Measurements from ENCODE around the gene ERGIC1. TPM values are rescaled to one million over a fixed set of nuclear protein-coding genes. Genes with fewer than 3 reads are reported as not detected.

ERGIC1 gene
- total and polyA plus RNA-seq, 3 donors from 2014 or later: 89.8 to 100.0 (median 94.1) TPM

DNA sequence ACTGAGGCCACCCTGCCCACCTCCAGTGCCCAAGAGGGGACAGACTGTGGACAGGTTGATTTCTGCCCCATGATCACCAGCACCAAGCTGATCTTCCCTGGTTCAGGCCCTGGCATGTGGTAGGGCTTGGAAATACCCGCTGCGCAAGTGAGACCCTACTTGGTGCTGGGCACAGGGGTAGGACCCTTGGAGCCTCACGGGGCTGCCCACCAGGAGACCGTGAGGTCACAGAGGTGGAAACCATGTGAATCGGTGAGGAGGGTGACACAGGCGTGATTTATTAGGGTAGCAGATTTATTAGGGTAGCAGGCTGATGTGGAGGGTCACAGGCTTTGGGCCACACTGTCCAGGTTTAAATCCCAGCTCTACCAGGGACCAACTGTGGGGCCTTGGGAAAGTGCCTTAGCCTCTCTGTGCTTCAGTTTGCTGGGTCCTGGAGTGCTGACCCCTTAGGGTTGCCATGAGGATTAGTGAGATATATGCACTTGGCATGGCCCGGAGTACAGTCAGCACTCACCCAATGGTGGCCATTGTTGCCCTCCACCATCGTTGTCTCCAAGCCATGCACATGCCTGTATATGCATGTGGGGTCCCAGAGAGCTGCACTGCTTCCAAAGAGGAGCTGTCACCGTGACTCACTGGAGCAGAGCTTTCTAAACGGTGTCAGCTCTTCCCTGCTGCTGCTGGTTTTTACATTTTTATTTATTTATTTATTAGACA is 42.2 kb upstream of the ERGIC1 start:
- 92 to 96% methylated on average over 8 to 10 of the region's 10 CpGs for WGBS, 2 donors
- H3K36me3 ChIP-seq (ENCODE audit: low read depth, missing control alignments): no peaks in the 10 kb centered on the region
- no peak overlapping the region for H3K27ac ChIP-seq
- intact Hi-C loops (cut with DNase I; ENCODE audit: low total_unique reads): loop anchor here (10.0 kb wide), 1 partner anchor 83 kb away; no protein-coding TSS in a partner anchor
- TF ChIP-seq, protein P1, sequence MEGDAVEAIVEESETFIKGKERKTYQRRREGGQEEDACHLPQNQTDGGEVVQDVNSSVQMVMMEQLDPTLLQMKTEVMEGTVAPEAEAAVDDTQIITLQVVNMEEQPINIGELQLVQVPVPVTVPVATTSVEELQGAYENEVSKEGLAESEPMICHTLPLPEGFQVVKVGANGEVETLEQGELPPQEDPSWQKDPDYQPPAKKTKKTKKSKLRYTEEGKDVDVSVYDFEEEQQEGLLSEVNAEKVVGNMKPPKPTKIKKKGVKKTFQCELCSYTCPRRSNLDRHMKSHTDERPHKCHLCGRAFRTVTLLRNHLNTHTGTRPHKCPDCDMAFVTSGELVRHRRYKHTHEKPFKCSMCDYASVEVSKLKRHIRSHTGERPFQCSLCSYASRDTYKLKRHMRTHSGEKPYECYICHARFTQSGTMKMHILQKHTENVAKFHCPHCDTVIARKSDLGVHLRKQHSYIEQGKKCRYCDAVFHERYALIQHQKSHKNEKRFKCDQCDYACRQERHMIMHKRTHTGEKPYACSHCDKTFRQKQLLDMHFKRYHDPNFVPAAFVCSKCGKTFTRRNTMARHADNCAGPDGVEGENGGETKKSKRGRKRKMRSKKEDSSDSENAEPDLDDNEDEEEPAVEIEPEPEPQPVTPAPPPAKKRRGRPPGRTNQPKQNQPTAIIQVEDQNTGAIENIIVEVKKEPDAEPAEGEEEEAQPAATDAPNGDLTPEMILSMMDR (IDR thresholded peaks at IDR 0.05): no peak
- no peak for TF ChIP-seq POLR2A (IDR thresholded peaks at IDR 0.05)
- DNase-seq: no peak
- peaks cover 25% of the 10 kb centered on the region for H3K4me1 ChIP-seq
- no peaks in the 10 kb centered on the region for H3K27me3 ChIP-seq
- H3K9me3 ChIP-seq: no peaks in the 10 kb centered on the region
- no peak overlapping the region for H3K4me3 ChIP-seq

DNA sequence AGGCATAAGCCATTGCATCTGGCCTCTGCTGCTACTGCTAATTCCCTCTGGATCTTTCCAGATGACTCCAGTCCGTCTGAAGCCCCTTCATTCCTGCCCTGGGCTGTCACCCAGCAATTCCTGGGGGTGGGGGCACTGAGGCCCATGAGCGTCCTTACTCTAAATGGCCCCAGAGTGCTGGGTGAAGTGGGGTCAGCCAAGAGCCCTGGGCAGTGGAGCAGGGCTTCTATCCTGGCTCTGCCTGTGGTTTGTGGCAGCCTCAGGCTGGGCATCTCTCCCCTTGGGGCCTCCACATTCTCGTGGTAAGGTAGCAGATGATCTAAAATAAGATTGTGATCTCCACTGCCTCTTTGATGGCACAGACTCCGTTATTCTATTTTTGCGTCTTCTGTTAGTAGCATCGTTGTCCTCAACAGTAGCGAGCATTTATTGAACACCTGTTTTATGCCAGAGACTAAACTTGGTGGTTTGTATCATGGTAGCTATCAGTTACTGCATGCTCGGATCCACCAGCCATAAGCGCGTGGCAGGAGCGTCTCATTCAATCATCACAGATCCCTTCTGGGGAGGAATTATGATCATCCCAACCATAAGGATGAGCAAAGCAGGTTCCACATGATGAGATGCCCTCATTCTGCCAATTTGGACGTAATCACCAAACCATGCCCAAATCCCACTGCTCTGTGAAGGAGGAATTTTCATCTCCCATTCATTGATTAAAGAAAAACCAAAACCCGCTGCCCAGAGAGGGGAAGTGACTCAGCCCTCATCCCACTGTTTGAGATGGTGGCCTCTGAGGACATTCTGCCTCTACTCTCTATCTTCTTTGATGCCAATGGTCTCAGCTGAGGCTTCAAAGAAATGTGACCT is 41.1 kb upstream of the ERGIC1 start:
- Histone ChIP-seq H3K9me3 (no peaks in the 10 kb centered on the region), H3K4me3 (no peak overlapping the region), H3K4me1 (peaks cover 27% of the 10 kb centered on the region), H3K36me3 (ENCODE audit: low read depth, missing control alignments) (no peaks in the 10 kb centered on the region), H3K27ac (peak overlapping the region in 1 of 2 donors; percentile 78), H3K27me3 (no peaks in the 10 kb centered on the region)
- TF ChIP-seq POLR2A (IDR thresholded peaks at IDR 0.05): no peak
- TF ChIP-seq, protein P1 (IDR thresholded peaks at IDR 0.05): no peak
- no peak for DNase-seq
- intact Hi-C loops (cut with DNase I; ENCODE audit: low total_unique reads): loop anchor here (10.0 kb wide), 1 partner anchor 82 kb away; no protein-coding TSS in a partner anchor
- 85 to 94% methylated on average over 13 of the region's 13 CpGs for WGBS, 2 donors

DNA sequence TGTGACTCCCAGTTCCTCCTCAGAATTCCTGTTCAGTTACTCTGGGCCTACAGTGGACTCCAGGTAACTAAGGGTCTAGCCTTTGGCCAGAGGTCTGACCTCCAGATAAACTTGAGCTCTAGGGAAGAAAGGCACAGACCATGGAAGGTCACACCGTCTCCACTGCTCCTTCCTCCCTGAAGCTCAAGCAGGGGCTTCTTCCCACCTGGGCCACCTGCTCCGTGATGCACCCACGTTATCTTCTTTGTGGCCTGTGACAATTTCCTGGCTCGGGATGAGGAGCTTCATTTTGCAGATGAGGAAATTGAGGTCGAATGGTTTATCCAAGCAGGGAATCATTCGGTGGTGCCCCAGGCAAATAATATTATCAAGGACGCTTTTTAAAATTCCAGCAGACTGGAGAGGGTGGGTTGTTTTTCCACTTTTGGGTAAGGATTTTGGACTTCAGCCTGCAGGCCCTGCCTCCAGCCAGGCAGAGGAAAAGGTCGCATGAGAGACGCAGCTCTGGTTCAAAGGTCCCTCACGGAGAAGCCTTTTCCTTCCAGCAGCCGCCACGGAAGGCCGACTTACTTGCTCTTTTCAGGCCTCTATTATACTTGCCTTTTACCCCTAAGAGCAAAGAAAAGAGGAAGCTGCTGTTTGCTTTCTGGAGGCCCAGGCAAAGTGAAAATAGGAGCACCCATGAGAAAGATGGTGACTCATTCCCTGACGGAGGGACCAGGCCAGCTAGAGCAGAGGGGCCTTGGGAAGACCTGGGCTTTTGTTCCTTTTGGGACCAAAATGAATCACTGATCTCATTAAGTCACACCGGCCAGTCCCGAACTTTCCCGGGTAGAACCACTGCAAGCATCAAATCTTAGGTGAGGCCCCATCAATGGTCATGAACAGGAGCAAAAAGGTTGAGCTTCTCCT is 40.2 kb upstream of the ERGIC1 start:
- Histone ChIP-seq H3K9me3 (no peaks in the 10 kb centered on the region), H3K4me1 (peaks cover 24% of the 10 kb centered on the region), H3K27me3 (no peaks in the 10 kb centered on the region), H3K4me3 (no peak overlapping the region), H3K27ac (peak overlapping the region; percentile 68 to 78), H3K36me3 (ENCODE audit: low read depth, missing control alignments) (no peaks in the 10 kb centered on the region)
- intact Hi-C loops (cut with DNase I; ENCODE audit: low total_unique reads): loop anchor here (10.0 kb wide), 1 partner anchor 81 kb away; no protein-coding TSS in a partner anchor
- TF ChIP-seq, protein P1 (IDR thresholded peaks at IDR 0.05): no peak
- no peak for TF ChIP-seq POLR2A (IDR thresholded peaks at IDR 0.05)
- DNase-seq: no peak
- 77 to 79% methylated on average over 17 of the region's 17 CpGs for WGBS, 2 donors

DNA sequence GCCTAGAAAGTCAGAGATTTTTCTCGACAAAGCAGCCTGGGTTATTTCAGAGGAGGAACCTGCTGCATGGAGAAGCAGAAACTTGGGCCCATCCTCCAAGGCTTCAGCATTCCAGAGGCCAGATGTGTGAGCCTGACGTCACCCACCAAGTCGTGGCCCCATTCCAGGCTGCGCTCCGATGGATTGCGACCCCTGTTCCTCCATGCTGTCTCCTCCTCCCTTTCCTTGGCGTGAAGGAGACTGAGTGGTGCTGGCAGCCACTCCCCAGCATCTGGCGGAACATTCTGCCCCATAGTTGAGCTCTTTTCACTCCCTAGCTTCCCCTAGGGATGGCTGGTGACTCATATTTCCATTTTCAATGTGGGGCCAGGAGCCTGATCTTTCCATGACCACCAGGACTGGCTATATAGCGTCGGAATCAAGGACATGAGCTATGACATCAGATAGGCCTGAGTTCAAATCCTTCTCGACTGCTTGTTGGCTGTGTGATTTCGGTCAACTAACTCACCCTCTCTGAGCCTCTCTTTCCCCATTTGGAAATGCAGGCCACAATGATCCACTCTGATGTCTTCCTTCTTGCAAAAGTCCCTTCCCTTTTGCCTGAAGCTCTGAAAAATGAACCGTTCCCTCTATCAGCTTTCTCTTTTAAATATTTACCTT is 38.6 kb upstream of the ERGIC1 start:
- peak; percentile 90 for DNase-seq
- TF ChIP-seq, protein P1 (IDR thresholded peaks at IDR 0.05): peak in 1 of 3 experiments; percentile 20
- TF ChIP-seq POLR2A (IDR thresholded peaks at IDR 0.05): no peak
- Histone ChIP-seq H3K27ac (peak overlapping the region; percentile 68 to 78), H3K4me3 (no peak overlapping the region), H3K4me1 (peaks cover 10% of the 10 kb centered on the region), H3K36me3 (ENCODE audit: low read depth, missing control alignments) (no peaks in the 10 kb centered on the region), H3K9me3 (no peaks in the 10 kb centered on the region), H3K27me3 (no peaks in the 10 kb centered on the region)
- intact Hi-C loops (cut with DNase I; ENCODE audit: low total_unique reads): loop anchor here (10.0 kb wide), 1 partner anchor 79 kb away; no protein-coding TSS in a partner anchor
- 45 to 50% methylated on average over 11 to 13 of the region's 13 CpGs for WGBS, 2 donors

Measured in testis (tissue), 3 donors.